Right renal pelvis (tissue), 4 donors: ENCODE measurements around the gene SFT2D3. TPM values are rescaled to one million over a fixed set of nuclear protein-coding genes. Genes with fewer than 3 reads are reported as not detected.

Experiments
- DNase-seq, 4 donors: peaks; one replicate each; pipeline ENCODE4 v3.0.0-alpha.2; 2013; ENCODE audit warnings: low read depth in 4 of 4, low spot score in 3 of 4, missing footprints in 1 of 4
- polyA plus RNA-seq, 4 donors: library from polyadenylated mRNA; unstranded; fragments of 120-200 nt; gene quantifications; one replicate each; pipeline ENCODE4 v1.2.1, GENCODE V29; 2013; ENCODE audit not compliant: insufficient read length in 4 of 4

Gene SFT2D3
- polyA plus RNA-seq, 4 donors, result not detected

DNA sequence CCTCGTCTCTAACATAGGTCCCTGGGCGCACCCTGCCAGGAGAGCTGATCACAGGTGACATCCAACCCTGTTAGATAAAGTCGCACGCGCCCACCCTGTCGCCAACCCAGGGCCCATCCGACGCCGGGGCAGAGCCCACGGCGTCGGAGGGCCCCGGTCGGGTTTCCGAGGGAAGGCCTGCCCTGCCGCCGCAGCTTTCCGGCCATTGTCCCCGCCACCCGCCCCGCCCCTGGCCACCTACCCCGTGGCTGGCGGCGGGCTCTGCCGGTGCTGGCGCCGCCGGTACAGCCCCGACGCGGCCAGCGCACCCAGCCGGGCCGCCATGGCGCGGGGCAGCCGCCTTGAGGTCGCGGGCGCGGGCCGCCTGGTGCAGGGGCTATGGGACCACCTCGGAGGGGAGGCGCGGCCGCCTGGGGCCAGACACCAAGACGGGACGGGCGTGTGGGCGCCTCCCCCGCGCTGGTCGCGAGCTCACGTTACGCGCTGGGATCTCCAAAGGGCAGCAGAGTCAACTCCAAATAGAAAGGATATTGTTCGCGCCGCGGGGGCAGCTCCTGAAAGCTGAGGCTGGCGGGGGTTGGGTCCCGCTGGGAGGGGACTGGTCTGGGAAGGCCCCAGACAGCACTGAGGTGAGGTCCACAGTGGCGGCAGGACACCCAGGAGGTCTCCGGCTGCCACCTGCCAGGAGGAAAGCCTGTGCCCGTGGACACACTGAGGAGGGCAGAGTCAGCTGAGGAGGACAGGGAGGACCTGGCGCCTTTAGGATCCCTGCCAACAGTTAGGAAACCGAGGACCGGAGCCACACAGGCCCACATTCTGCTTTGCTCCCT is 37.0 kb upstream of the SFT2D3 start:
- no peak for DNase-seq

GRCh38 chr2:127664895-127665225 is 36.4 kb upstream of the SFT2D3 start:
- DNase-seq, result no peak

- DNase-seq, result no peak
Observed at GRCh38 chr2:127665267-127665893, 35.9 kb upstream of the SFT2D3 start.

DNA sequence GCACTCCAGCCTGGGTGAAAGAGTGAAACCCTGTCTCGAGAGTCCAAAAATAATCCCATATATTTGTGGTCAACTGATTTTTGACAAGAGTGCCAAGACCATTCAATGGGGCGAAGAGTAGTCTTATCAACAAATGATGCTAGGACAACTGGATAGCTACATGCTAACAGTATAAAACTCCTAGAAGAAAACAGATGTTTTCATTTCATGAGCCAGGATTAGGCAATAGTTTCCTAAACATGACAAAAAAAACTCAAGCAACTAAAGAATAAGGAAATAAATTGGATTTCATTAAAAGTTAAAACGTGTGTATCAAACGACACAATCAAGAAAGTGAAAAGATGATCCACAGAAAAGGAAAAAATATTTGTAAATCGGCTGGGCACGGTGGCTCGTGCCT is 32.2 kb upstream of the SFT2D3 start:
- no peak for DNase-seq

DNA sequence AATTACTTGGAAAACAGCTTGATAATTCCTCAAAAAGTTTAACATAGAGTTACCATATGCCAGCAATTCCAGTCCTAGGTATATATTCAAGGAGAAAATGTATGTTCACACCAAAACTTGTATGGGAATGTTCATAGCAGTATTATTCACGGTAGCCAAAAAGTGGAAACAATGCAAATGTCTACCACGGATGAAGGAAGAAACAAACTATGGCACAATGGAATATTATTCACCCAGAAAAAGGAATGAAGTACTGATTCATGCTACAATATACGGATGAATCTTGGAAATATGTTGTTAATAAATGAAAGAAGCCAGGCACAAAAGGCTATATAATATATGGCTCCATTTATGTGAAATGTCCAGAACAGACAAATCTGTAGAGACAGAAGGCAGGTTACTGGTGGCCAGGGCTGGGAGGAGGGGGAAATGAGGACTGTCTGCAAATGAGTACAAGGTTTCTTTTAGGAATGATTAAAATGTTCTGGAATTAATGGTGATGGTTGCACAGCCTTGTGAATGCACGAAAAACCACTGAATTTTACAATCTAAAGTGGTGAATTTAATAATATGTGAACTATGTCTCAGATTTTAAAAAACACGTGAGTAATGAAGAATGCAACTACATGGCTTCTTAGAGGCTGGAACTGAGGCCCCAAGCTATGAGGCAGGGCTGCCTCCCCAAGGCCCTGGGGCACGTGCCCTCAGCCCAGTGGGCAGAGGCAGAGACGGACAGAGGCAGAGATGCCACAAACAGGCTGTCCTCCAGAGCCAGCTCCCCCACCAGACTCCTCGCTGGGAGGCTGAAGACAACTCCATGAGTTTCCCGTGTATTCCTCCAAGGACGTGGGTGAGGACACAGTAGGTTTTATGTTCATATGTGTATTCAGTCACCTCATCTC is 31.0 kb upstream of the SFT2D3 start:
- no peak for DNase-seq

DNA sequence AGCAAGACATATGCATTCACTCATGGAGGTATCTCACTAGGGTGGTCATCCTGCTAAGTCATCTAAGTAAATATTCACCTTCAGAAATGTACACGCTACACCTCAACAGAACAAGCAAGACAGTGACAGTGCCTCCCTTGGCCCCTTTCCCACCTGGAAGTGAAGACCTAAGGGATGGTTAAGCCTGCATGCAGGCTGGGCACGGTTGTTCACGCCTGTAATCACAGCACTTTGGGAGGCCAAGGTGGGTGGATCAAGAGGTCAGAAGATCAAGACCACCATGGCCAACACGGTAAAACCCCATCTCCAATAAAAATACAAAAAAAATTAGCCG is 30.4 kb upstream of the SFT2D3 start:
- DNase-seq, result no peak

GRCh38 chr2:127671557-127672302 is 29.6 kb upstream of the SFT2D3 start:
- no peak for DNase-seq

DNA sequence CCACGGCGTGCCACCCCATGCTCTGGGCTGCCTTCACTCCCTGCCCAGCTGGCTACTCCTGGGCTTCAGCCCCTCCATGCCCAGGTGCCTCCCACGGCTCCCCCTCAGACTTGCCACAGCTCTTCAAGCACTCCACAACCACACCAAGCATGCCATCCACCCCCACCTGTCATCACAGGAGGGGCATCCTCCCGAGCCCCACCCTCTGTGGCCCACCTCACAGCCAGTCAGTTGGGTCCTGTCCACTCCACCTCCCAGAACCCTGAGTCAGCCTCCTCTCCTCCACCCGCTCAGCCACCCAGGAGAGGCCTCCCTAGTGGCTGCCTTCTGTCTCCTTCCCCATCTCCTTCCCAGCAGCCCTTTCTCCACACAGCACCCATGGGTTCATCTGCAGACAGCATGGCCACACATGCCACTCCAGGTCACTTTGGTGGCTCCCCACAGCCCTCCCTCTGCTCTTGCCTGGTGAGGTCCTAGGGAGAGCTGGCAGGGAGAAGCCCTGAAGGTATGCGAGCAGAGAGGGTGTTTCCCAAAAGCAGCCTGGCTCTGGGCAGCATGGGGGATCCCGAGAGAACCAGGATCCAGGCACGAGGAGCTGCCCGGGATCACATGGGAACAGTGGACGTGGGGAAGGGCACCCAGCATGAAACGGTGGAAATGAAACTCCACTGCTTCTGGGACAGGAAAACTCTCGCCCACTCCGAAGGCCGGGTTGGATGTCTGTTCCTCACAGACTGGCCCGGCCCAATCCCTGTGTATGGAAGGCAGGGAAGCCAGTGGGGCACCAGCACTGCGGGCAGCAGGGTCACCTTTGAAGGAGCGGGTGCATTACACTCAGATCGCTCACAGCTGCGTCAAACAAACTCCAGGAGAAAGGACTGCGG is 28.7 kb upstream of the SFT2D3 start:
- DNase-seq, result no peak

DNA sequence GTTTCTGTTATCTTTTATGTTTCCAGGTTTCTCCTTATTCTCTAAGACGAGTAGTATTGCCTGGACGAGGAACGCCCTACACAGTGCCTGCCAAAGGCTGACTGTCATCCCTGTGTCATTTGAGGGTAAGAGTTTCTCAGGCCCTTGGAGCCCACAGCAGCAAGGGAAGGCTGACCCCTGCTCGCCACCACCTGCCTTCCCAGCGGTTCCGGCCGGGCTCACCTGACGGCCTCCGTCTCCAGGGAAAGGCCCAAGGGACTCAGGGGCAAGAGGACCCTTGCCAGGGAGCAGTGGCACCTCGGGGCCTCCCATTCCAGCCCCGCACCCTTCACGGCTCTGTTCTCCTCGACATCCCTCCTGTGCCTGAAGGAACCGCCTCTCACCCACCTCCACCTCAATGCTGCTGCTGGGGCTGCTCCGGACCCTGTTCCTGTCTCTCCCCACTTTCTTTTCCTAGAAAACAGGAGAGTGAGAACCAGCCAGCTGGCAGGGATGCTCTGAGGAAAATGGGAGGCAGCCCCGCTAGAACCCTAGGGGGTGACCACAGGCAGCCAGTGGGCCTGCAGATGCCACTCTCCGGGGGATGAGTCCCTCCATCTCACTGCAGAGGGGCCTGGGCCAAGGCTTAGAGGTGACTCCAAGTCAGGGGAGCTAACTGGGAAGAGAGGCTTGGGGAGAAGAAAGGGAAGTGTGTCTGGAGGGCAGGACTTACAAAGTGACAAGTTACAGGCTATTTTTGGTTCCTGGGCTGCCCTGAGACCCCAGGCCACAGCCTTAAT is 27.8 kb upstream of the SFT2D3 start:
- no peak for DNase-seq

GRCh38 chr2:127674241-127675209 is 26.8 kb upstream of the SFT2D3 start:
- no peak for DNase-seq

DNA sequence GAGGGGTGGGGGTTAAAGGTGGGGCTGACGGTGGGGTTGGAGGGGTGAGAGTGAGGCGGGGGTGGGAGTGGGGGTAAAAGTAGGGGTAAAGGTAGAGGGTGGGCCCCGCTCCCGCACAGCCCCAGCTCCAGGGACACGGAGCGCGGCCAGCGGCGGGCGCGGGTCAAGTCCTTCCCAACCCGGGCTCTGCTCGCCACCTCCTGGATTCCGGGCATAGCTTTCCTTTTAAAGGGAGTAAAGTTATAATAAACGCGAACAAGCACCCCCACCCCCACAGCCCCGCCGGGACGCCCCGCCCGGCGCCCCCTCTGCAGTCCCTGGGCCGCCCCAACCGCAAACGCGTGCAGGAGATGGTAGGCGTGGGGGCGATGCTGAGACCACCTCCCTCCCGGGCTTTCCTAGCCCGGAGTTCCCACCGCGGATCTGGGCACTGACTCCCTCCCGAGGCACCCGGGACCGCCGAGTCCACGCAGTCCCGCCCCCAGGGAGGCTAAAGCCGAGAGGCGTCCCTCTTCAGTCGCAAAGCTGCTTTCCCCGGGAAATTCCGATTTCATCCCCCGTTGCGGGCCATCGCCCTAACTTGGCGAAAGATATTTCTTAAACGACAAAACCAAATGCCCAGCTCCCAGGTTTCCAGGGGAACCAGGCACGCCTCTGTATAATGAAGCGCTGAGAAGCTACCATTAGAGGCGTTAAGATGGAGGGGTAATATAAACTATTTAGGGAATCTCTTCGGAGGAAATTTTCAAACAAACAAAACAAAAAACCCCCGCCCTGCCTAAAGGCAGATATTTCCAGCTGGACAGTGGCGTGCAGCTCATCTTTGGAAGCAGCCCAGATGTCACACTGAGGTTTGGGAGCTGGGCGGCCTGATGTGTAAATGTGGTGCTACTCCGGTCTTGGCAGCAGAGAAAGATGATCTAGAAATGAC is 25.7 kb upstream of the SFT2D3 start, which contains the start of gene LIMS2:
LIMS2 (minus strand) TSS at position 200 of the 931 bp plus-strand sequence. CDS start 506 bp downstream, outside the sequence.
- no peak for DNase-seq

DNA sequence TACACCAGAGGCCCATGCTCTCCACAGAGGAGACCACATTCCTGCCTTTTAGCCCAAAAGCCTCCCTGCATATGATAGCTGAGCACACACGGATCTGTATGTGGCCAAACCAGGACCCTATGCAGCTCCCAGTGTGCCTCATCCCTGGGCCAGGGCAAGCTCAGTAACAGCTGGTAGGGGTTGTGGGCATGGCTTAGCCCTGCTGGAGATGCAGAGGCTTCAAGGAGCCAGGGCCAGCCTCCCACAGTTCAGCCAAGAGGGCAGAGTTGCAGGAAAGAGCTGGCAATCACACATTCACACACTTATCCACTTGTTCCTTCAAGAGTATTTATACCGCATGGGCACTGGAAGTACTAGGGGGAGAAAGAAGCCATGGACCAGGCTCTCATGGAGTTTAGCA is 24.4 kb upstream of the SFT2D3 start:
- no peak for DNase-seq

GRCh38 chr2:127678531-127678930 is 22.8 kb upstream of the SFT2D3 start:
- DNase-seq, result no peak

GRCh38 chr2:127678991-127679390 is 22.3 kb upstream of the SFT2D3 start:
- no peak for DNase-seq

- no peak for DNase-seq
Observed at GRCh38 chr2:127679680-127680361, 21.5 kb upstream of the SFT2D3 start.

- no peak for DNase-seq
Observed at GRCh38 chr2:127680706-127681287, 20.5 kb upstream of the SFT2D3 start.
